Effector CD4-positive, alpha-beta T cell (primary cell): ENCODE results near the gene AARSD1.
"Not testable (repeated sequence)": the region's sequence is repeated elsewhere in the genome, so short reads cannot be mapped to it uniquely, and the experiment has no call there.

Experiments used
- DNase-seq: peaks from one replicate; pipeline ENCODE4 v3.0.0-alpha.2; 2020

AARSD1 gene

DNA sequence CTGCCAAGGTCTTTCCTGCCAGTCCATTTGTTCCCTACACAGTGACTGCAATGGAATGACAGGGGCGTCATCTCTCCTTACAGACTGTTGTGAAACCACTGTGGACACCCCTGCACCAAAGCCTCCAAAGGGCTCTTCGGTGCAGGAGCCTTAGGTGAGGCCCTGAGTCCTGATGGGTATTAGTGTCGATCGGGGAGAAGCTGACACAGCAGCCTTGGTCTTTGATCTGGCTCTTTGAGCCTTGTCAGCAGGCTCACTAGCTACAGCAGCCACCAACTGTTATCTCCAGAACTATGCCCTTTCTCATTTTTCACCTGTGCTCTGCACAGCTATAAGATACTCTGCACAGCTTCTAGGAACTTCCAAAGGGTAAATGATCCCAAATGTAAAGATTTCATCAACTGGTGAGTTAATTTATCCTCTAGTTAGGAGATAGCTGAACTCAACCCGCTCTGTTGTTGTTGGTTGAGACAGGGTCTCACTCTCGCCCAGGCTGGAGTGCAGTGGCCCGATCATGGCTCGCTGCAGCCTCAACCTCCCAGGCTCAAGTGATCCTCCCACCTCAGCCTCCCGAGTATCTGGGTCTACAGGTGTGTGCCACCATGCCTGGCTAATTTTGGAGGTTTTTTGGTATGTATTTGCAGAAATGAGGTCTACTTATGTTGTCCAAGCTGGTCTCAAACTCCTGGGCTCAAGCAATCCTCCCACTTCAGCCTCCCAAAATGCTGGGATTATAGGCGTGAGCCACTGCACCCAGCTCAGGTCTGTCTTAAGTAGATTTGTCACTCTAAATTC is 44.0 kb downstream of the AARSD1 start:
- no peak for DNase-seq

DNA sequence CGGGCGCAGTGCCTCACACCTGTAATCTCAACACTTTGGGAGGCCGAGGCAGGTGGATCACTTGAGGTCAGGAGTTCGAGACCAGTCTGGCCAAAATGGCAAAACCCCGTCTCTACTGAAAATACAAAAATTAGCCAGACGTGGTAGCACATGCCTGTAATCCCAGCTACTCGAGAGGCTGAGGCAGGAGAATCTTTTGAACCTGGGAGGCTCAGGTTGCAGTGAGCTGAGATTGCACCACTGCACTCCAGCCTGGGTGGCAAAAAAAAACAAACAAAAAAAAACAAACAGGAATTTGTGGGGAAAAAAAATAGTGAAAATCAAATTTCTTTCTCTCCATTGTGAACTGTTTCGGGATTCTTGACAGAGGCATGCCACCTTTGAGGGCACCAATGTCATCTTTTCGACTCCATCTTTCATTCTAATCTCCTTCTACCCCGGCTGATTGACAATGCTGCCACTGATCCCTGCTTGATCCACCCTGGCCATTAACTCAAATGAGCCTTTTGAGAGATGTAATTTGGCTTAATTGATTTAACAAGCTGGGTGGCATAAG is 44.7 kb downstream of the AARSD1 start:
- not testable (repeated sequence) for DNase-seq

DNA sequence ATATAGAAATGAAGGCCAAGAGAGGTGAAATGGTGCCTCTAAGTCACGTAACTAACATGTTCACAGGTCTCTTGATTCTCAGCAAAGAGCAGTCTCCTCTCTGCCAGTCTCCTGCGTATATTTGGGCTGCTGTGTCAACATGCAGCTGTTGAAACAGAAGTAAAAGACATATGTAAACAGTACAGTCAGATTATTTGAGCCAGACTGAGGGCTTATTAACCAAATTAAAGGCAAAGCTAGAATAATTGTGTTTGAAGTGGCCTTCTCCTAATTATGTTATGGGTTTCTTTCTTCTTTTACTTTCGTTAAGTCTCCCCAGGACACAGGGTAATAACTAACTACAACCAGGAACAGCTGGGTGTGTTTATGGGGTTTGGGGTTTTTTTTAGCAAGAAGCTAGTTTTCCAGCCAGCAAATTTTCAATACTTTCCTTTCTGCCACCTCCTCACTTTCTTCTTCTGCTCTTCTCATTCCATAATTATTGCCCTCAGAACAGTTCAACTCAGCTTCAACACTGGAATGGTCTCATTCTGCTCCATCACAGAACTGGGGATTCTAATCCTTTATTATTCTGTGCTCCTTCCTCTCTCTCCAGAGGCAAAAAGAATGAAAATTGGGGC is 45.2 kb downstream of the AARSD1 start:
- DNase-seq, result no peak

DNA sequence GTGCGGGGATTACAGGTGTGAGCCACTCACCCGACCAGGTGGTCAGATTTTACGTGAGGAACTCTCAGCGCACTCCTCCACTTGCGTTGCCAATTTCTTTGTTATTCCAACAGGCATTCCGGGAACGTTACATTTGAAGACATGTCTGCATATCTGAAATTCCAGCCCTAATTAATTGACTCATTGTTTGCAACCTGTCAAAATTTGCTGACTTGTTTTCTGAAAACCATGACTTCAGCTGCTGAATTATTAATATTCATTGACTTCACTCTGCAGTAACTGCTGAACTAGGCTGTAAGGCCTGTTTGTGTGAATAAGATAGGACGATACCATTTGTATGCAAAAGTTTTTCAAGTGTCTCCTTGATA is 47.0 kb downstream of the AARSD1 start:
- DNase-seq, result no peak

DNA sequence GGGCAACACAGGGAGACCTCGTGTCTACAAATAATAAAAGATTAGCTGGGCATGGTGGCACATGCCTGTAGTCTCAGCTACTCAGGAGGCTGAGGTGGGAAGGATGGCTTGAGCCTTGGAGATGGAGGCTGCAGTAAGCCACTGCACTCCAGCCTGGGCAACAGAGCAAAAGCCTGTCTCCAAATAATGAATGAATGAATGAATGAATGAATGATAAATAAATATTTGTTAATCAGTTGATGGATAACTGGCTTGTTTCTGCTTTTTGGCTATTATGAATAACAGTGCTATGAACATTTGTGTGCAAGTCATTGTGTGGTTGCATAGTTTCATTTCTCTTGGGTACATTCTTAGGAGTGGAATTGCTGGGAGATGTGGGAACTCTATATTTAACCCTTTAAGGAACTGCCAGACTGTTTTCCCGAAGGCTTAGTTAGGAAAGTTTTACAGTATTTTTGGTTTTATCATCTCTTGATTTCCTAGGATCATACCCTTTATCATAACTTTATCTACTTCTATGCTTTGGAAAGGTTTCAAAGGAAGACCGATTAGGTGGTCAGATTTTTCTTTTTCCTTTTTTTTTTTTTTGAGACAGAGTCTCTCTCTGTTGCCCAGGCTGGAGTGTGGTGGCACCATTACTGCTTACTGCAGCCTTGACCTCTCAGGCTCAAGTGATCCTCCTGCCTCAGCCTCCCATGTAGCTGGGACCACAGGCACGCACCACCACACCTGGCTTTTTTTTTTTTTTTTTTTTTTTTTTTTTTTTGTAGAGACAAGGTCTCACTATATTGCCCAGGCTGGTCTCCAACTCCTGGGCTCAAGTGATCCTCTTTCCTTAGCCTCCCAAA is 47.6 kb downstream of the AARSD1 start:
- DNase-seq, result not testable (repeated sequence)

DNA sequence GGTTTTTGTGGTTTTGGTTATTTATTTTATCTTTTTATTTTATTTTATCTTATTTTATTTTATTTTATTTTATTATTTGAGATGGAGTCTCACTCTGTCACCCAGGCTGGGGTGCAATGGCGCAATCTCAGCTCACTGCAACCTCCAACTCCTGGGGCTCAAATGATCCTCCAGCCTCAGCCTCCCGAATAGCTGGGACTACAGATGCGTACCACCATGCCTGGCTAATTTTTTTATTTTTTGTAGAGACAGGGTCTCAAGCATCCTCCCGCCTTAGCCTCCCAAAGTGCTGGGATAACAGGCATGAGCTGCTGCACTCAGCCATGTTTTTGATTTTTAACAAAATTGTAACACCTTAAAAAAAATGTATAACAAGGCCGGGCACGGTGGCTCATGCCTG is 49.0 kb downstream of the AARSD1 start:
- DNase-seq, result not testable (repeated sequence)

DNA sequence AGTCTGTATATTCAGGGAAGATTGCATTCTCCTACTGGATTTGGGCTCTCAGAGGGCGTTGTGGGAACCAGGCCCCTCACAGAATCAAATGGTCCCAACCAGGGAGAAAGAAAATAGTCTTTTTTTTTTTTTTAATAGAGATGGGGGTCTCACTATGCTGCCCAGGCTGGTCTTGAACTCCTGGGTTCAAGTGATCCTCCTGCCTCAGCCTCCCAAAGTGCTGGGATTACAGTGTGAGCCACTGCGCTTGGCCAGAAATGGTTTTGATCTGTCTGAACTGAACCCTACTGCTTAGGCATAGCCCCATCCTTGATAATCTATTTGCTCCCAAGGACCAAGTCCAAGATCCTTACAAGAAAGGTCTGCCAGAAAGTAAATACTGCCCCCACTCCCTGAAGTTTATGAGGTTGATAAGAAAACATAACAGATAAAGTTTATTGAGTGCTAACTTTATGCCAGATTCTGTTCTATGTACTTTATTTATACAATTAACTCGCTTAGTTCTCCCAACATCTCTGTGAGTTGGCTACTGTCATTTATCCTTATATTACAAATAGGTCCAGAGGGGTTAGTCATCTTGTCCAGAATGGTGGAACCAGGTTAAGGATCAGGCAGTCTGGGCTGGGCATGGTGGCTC is 50.2 kb downstream of the AARSD1 start:
- no peak for DNase-seq

DNA sequence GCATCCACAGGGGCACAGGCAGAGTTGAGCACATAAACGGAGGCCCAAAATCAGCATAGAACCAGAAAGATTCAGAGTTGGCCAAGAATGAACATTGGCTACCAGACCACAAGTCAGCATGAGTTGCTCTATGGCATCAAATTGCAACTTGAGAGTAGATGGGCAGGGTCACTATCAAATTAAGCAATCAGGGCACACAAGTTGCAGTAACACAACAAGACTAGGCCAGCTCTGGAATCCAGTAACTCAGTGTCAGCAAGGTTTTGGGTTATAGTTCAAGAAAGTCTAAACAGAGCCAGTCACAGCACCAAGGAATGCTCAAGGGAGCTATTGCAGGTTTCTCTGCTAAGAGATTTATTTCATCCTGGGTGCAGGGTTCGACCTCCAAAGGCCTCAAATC is 50.7 kb downstream of the AARSD1 start:
- DNase-seq, result no peak

DNA sequence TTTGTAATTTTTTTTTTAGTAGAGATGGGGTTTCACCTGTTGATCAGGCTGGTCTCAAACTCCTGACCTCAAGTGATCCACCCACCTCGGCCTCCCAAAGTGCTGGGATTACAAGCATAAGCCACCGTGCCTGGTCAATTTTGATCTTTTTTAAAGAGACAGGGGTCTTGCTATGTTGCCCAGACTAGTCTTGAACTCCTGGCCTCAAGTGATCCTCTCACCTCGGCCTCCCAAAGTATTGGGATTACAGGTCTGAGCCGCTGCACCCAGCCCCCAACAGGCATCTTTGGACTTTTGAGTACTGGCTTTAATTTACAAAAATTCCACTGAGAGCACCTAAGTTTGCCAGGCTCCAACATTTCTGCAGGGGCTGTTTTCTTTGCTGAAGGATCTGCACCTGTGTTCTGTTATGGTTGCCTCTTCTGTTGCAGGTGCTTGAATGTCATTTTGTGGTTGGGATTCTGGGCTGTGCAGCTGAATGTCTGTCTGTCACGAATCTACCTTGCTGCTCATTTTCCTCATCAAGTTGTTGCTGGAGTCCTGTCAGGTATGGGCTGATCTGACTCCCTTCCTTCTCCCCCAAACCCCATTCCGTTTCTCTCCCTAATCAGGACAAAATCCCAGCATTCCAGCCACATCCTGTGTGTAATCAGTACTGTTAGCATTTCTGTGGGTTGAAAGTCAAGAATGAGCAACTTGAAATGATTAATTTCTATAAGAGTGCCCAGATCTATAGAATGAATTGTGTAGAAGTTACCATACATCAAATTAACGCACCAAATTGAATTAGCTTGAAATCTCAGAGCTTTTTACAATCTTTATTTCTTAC is 55.2 kb downstream of the AARSD1 start:
- no peak for DNase-seq

DNA sequence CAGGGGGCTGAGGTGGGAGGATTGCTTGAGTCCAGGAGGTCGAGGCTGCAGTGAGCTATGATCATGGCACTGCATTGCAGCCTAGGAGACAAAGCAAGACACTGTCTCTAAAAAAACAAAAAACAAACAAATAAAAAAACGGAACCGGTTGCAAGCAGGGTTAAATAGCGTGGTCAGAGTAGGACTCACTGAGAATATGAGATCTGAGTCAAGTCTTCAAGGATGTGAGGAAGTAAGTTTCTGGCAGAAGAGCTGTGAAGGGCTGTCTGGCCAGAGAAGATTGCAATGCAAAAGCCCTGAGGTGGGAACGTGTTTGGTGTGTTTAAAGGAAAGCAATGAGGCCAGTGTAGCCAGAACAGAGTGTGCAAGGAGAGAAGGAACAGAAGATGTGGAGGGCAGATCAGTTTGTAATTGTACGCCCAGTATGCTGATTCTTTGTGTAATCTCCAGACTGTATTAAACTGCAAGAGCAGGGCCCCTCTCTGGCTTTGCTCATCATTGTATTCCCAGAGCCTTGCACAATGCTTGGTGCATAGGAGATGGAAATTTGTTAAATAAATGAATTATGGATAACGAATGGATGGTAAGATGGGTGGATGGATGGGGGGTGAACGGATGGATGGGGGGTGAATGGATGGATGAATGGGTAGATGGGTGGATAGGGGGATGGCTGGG is 57.3 kb downstream of the AARSD1 start:
- DNase-seq, result no peak

DNA sequence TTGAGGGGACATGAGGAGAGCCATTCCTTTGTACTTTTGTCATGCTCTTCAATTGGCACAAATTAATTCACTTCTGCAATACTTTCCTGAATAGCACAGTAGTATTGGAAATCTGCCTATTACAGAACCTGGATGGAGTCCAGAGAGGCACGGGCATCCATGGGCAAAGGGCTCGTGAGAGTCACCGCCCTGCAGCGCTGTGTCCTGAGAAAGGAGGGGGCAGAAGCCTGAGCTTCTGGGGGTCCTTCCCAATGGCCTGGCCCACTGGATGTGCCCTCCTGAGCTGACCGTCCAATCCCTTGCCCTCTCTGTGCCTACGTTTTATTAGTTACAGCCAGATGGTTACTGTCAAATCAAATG is 60.2 kb downstream of the AARSD1 start:
- no peak for DNase-seq

DNA sequence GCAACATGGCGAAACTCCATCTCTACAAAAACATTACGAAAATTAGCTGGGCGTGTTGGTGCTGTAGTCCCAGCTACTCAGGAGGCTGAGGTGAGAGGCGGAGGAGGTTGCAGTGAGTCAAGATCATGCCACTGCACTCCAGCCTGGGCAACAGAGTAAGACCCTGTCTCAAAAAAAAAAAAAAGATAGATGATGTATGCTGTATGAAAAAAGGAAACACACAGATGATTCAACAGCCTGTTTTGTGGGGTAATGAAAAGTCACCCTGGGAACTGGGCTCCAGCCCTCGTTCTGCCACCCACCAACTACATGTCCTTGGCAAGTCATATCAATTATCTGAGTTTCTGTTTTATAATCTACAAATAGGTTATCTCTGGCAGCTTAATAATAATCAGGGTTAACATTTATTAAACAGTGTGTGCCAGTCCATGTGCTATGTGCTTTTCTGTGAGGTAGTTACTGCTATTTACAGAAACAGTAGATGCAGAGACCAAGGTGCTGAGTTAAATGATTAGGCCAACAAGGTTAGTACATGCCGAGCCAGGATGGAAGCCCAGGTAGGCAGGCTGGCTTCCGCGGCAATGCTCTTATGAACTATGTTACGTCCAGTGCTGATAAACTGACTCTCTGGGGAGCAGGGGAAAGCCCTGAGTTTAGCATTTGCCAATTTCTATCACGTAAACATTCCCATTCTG is 62.6 kb downstream of the AARSD1 start:
- no peak for DNase-seq
